Nephron (organoid): ENCODE measurements around the gene CDH12.

Experiments used
- H3K27ac Mint-ChIP-seq, 3 experiments: 2 replicates each; pipeline ENCODE4 v1.8.0; 2020; ENCODE audit warnings: mixed read lengths in 3 of 3, mild to moderate bottlenecking in 2 of 3, moderate library complexity in 1 of 3
- H3K27me3 Mint-ChIP-seq: 2 replicates; pipeline ENCODE4 v1.8.0; 2021; ENCODE audit warnings: low read depth, mild to moderate bottlenecking, moderate library complexity, mixed read lengths
- H3K36me3 Mint-ChIP-seq: 2 replicates; pipeline ENCODE4 v1.8.0; 2020; ENCODE audit warnings: low read depth, mixed read lengths
- H3K4me1 Mint-ChIP-seq: 2 replicates; pipeline ENCODE4 v1.8.0; 2020; ENCODE audit warnings: mixed read lengths
- H3K4me3 Mint-ChIP-seq, 3 experiments: 2 replicates each; pipeline ENCODE4 v1.8.0; 2020; ENCODE audit warnings: mild to moderate bottlenecking in 3 of 3, mixed read lengths in 3 of 3, moderate library complexity in 2 of 3
- H3K9me3 Mint-ChIP-seq: 2 replicates; pipeline ENCODE4 v1.8.0; 2020; ENCODE audit warnings: mixed read lengths
- TF ChIP-seq, protein P1 (sequence below), 3 experiments: fragments of 200-600 bp; sonication (generic); IDR thresholded peaks; one replicate each; pipeline ENCODE4 v1.5.0; 2021; ENCODE audit warnings: antibody characterized with exemption in 3 of 3; ENCODE audit not compliant: unreplicated experiment in 3 of 3

Gene CDH12

DNA sequence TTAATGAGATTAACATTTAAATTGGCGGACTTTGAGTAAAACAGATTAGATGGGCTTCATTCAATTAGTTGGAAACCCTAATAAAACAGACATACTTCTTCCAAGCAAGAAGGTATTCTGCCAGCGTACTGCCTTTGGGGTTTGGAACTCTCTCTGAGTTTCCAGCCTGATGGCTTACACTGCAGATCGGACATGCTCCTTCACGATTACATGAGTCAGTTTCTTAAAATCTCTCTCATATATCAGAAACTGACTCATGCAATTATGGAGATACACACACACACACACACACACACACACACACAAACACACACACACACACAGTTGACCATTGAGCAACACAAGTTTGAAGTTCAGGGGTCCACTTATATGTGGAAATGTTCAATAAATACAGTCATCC, 789.4 kb downstream of the CDH12 start:
- Mint-ChIP-seq H3K4me3 (no peak overlapping the region), H3K36me3 (no peaks in the 10 kb centered on the region), H3K27ac (peak overlapping the region in 1 of 3 experiments; percentile 47), H3K27me3 (no peaks in the 10 kb centered on the region), H3K4me1 (no peaks in the 10 kb centered on the region), H3K9me3 (no peaks in the 10 kb centered on the region)
- TF ChIP-seq, protein P1, sequence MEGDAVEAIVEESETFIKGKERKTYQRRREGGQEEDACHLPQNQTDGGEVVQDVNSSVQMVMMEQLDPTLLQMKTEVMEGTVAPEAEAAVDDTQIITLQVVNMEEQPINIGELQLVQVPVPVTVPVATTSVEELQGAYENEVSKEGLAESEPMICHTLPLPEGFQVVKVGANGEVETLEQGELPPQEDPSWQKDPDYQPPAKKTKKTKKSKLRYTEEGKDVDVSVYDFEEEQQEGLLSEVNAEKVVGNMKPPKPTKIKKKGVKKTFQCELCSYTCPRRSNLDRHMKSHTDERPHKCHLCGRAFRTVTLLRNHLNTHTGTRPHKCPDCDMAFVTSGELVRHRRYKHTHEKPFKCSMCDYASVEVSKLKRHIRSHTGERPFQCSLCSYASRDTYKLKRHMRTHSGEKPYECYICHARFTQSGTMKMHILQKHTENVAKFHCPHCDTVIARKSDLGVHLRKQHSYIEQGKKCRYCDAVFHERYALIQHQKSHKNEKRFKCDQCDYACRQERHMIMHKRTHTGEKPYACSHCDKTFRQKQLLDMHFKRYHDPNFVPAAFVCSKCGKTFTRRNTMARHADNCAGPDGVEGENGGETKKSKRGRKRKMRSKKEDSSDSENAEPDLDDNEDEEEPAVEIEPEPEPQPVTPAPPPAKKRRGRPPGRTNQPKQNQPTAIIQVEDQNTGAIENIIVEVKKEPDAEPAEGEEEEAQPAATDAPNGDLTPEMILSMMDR (IDR thresholded peaks at IDR 0.05; ENCODE audit: unreplicated experiment in 3 of 3): no peak

GRCh38 chr5:22058620-22059019, 794.5 kb downstream of the CDH12 start:
- no peak overlapping the region for H3K4me3 Mint-ChIP-seq
- no peaks in the 10 kb centered on the region for H3K27me3 Mint-ChIP-seq
- peaks cover 3% of the 10 kb centered on the region for H3K9me3 Mint-ChIP-seq
- TF ChIP-seq, protein P1 (IDR thresholded peaks at IDR 0.05; ENCODE audit: unreplicated experiment in 3 of 3): no peak
- H3K4me1 Mint-ChIP-seq: no peaks in the 10 kb centered on the region
- H3K27ac Mint-ChIP-seq: no peak overlapping the region
- H3K36me3 Mint-ChIP-seq: no peaks in the 10 kb centered on the region

GRCh38 chr5:22057012-22057411, 796.1 kb downstream of the CDH12 start:
- no peaks in the 10 kb centered on the region for H3K27me3 Mint-ChIP-seq
- peaks cover 10% of the 10 kb centered on the region for H3K4me1 Mint-ChIP-seq
- H3K4me3 Mint-ChIP-seq: no peak overlapping the region

DNA sequence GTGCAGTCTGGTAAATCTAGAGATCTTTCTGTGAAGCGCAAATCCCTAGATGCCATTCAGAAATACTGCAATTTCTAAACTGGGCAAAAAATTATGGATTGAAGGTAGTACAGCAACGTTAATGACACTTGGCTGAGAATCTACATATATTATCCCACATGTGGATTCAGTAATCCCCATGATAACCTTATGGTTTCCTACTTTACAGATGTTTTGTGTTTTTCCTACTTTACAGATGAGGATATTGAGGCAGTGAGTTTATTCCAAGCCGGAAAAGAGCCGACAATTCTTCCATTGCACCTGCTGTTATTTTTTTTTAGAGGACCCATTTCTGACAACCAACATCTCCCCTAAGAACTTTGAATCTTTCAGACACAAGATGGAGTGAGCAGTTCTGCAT, 796.5 kb downstream of the CDH12 start:
- H3K4me3 Mint-ChIP-seq: no peak overlapping the region
- no peaks in the 10 kb centered on the region for H3K27me3 Mint-ChIP-seq
- peaks cover 3% of the 10 kb centered on the region for H3K9me3 Mint-ChIP-seq
- no peak overlapping the region for H3K27ac Mint-ChIP-seq
- H3K36me3 Mint-ChIP-seq: no peaks in the 10 kb centered on the region
- H3K4me1 Mint-ChIP-seq: peaks cover 10% of the 10 kb centered on the region
- TF ChIP-seq, protein P1 (IDR thresholded peaks at IDR 0.05; ENCODE audit: unreplicated experiment in 3 of 3): no peak

More at GRCh38 chr5:22057012-22057411, 796.1 kb downstream of the CDH12 start:
- H3K36me3 Mint-ChIP-seq: no peaks in the 10 kb centered on the region
- peaks cover 3% of the 10 kb centered on the region for H3K9me3 Mint-ChIP-seq
- TF ChIP-seq, protein P1 (IDR thresholded peaks at IDR 0.05; ENCODE audit: unreplicated experiment in 3 of 3): no peak
- no peak overlapping the region for H3K27ac Mint-ChIP-seq

GRCh38 chr5:22053195-22053594, 799.9 kb downstream of the CDH12 start:
- Mint-ChIP-seq H3K27me3 (no peaks in the 10 kb centered on the region), H3K4me1 (peaks cover 10% of the 10 kb centered on the region), H3K9me3 (peaks cover 3% of the 10 kb centered on the region), H3K36me3 (no peaks in the 10 kb centered on the region), H3K4me3 (no peak overlapping the region), H3K27ac (peak overlapping the region; percentile 27 to 58 (median 27))
- TF ChIP-seq, protein P1 (IDR thresholded peaks at IDR 0.05; ENCODE audit: unreplicated experiment in 3 of 3): no peak

DNA sequence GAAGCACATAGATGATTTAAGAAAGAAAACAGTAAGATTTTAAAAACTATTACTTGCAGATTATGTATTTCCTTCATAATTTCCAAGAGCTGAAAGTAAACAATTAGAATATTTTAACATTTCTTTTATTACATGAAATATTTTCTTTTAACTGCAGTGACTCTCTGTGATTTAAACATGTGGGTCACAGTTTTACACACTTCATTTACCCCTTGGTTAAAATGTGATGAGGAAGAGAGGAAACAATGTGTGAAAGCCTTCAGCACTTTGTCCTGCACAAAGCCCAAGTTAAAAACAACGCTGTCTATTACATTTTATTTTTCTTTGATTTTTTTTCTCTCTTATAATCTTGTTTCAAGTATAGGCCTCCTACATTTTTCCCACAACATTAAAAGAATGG, 801.3 kb downstream of the CDH12 start:
- TF ChIP-seq, protein P1 (IDR thresholded peaks at IDR 0.05; ENCODE audit: unreplicated experiment in 3 of 3): no peak
- Mint-ChIP-seq H3K9me3 (peaks cover 3% of the 10 kb centered on the region), H3K27ac (peak overlapping the region; percentile 44 to 77 (median 74)), H3K4me1 (peaks cover 10% of the 10 kb centered on the region), H3K4me3 (no peak overlapping the region), H3K27me3 (no peaks in the 10 kb centered on the region), H3K36me3 (no peaks in the 10 kb centered on the region)
